ENCODE data around the gene DRICH1. TPM values are rescaled to one million over a fixed set of nuclear protein-coding genes. Genes with fewer than 3 reads are reported as not detected.

The DRICH1 gene
- total RNA-seq, 2 donors from 2014 or later: 0.35 to 0.79 TPM

DNA sequence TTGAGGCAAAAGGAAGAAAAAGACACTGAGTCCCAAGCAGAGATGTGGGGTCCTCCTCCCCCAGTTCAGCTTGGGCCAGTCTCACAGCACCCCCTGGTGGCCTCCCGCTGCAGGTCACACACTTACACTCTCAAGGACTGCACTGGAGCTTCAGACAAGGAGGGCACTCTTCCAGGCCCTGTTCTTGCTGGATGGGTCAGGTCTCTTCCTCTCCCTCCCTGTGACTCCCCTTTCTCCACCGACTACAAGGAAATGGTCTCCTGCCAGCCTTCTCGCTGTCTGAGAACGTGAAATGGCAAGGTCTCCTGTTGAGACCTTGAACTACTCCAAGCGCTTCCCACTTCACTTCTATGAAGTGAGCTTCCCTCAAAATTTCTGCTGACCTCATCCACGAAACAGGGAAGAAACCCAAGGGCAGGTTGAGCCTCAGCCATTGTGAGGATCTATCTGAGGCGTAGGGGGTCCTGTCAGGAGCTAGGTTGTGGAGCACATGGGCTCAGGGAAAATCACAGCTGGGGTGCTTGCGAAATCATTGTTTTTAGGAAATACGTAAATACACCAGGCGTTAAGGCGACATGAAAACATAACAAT, 40.8 kb downstream of the DRICH1 start:
- TF ChIP-seq, protein P1, sequence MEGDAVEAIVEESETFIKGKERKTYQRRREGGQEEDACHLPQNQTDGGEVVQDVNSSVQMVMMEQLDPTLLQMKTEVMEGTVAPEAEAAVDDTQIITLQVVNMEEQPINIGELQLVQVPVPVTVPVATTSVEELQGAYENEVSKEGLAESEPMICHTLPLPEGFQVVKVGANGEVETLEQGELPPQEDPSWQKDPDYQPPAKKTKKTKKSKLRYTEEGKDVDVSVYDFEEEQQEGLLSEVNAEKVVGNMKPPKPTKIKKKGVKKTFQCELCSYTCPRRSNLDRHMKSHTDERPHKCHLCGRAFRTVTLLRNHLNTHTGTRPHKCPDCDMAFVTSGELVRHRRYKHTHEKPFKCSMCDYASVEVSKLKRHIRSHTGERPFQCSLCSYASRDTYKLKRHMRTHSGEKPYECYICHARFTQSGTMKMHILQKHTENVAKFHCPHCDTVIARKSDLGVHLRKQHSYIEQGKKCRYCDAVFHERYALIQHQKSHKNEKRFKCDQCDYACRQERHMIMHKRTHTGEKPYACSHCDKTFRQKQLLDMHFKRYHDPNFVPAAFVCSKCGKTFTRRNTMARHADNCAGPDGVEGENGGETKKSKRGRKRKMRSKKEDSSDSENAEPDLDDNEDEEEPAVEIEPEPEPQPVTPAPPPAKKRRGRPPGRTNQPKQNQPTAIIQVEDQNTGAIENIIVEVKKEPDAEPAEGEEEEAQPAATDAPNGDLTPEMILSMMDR (IDR thresholded peaks at IDR 0.05): peak; percentile 78
- intact Hi-C loops (cut with DNase I): no loop called here
- Histone ChIP-seq H3K4me3 (no peak overlapping the region), H3K9ac (ENCODE audit: low read depth in 2 of 2, low read length in 2 of 2) (no peak overlapping the region), H3K27me3 (no peaks in the 10 kb centered on the region), H3K4me1 (no peaks in the 10 kb centered on the region), H3K9me3 (no peaks in the 10 kb centered on the region), H3K36me3 (no peaks in the 10 kb centered on the region), H3K27ac (no peak overlapping the region)
- peak; percentile 55 for DNase-seq

DNA sequence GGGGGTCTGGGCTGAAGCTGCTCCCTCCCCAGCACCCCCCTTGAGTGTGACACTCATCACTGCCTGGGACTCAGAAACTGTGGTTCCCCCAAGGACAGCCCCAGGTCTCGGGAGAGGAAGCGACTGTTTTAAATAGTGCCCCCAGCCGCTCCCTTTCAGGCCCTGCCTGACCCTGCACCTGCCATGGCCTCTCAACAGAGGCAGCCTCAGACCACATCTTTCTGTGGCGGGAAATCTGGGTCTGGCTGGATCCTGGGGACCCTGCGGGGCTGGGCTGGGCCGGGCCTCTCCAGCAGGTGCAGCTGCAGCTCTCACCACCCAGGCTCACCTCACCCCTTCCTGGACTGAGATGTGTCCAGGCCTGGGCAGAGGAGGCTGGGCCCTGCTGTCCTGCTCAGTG, 48.3 kb downstream of the DRICH1 start:
- no peak overlapping the region for H3K4me3 ChIP-seq
- intact Hi-C loops (cut with DNase I): no loop called here
- H3K9me3 ChIP-seq: no peaks in the 10 kb centered on the region
- no peak overlapping the region for H3K9ac ChIP-seq (ENCODE audit: low read depth in 2 of 2, low read length in 2 of 2)
- no peaks in the 10 kb centered on the region for H3K27me3 ChIP-seq
- no peak for DNase-seq
- no peaks in the 10 kb centered on the region for H3K4me1 ChIP-seq
- H3K27ac ChIP-seq: no peak overlapping the region
- TF ChIP-seq, protein P1 (IDR thresholded peaks at IDR 0.05): no peak
- H3K36me3 ChIP-seq: no peaks in the 10 kb centered on the region

DNA sequence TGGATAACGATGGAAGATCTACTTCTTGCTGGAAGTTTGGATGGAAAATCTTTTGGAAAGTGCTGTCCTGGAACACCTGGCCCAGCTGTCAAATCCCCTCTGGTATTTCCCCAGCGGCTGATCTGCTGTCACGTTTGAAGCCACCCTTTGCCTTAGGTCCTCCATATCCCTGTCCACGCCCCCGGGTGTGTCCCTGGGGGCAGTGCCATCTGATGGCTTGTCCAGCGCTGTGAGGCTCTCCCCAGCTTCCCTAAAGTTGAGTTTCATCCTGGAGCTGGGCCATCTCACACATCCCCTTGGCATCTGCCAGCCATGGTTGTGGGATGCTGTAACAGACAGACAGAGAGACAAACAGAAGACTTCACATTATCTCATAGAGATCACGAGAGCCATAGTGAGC, 49.0 kb downstream of the DRICH1 start:
- H3K27ac ChIP-seq: no peak overlapping the region
- no peaks in the 10 kb centered on the region for H3K9me3 ChIP-seq
- intact Hi-C loops (cut with DNase I): no loop called here
- H3K36me3 ChIP-seq: no peaks in the 10 kb centered on the region
- no peak overlapping the region for H3K9ac ChIP-seq (ENCODE audit: low read depth in 2 of 2, low read length in 2 of 2)
- no peaks in the 10 kb centered on the region for H3K27me3 ChIP-seq
- TF ChIP-seq, protein P1 (IDR thresholded peaks at IDR 0.05): no peak
- DNase-seq: no peak
- H3K4me3 ChIP-seq: no peak overlapping the region
- H3K4me1 ChIP-seq: no peaks in the 10 kb centered on the region

DNA sequence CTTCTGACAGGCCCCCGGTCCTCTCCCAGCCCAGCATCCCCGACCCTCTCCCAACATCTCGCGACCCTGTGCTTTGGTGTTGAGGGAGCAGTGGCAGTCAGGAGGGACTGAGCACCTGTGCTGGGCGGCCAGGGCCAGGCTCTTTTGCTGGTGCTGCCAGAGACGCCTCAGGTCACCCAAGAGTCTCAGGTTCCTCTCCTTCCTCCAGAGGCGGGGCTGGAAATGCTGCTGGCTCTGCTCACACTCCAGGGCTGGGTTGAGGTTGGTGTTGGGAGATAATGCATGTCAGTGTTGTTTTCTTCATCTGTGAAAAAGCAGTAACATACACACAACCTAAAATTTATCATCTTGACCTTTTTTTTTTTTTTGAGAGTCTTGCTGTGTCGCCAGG, 50.9 kb downstream of the DRICH1 start:
- Histone ChIP-seq H3K36me3 (no peaks in the 10 kb centered on the region), H3K9ac (ENCODE audit: low read depth in 2 of 2, low read length in 2 of 2) (no peak overlapping the region), H3K27ac (no peak overlapping the region), H3K4me1 (no peaks in the 10 kb centered on the region), H3K9me3 (no peaks in the 10 kb centered on the region), H3K4me3 (no peak overlapping the region), H3K27me3 (no peaks in the 10 kb centered on the region)
- TF ChIP-seq, protein P1 (IDR thresholded peaks at IDR 0.05): no peak
- intact Hi-C loops (cut with DNase I): no loop called here
- DNase-seq: no peak

DNA sequence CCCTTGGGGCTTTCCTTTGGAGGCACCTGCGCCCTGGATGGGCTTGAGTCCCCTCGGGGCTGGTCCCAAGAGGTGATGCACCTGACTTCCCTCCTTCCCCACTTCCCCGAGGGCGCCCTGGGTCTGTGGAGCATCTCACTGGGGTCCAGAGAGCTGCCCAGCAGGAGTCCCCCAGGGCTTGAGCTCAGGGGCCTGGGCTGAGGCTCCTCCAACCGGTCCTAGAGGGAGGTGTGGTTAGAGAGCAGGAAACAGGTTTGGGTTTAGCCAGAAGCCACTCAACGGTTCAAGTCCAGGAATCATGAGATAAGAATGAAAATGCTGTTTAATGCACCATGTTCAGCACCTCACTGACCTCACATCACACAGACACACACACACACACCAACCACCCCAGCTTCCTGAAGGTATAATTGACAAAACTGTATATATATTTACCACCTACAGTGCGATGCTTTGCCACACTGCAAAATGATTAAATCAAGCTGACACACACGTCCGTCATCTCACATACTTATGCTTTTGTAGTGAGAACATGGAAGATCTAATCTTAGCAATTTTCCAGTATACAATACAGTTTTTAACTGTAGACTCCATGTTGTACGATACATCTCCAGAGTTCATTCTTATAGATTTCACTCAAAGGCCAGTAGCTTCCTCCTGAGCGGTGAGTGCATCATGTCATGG, 51.4 kb downstream of the DRICH1 start:
- TF ChIP-seq, protein P1 (IDR thresholded peaks at IDR 0.05): no peak
- H3K9me3 ChIP-seq: no peaks in the 10 kb centered on the region
- H3K9ac ChIP-seq (ENCODE audit: low read depth in 2 of 2, low read length in 2 of 2): no peak overlapping the region
- no peaks in the 10 kb centered on the region for H3K36me3 ChIP-seq
- H3K27me3 ChIP-seq: no peaks in the 10 kb centered on the region
- H3K27ac ChIP-seq: no peak overlapping the region
- intact Hi-C loops (cut with DNase I): no loop called here
- H3K4me1 ChIP-seq: no peaks in the 10 kb centered on the region
- H3K4me3 ChIP-seq: no peak overlapping the region
- DNase-seq: no peak
